B cell (primary cell): ENCODE measurements around the gene PDZD8.

Source experiments
- EZH2 ChIP-seq: IDR thresholded peaks from 2 replicates; pipeline ENCODE4 v1.6.1; 2012; ENCODE audit warnings: borderline replicate concordance, low read depth, mild to moderate bottlenecking, moderate library complexity, low read length; ENCODE audit not compliant: insufficient read depth, poor library complexity, severe bottlenecking
- TF ChIP-seq, protein P1 (sequence below): fragments of 200-600 bp; IDR thresholded peaks from one replicate; pipeline ENCODE4 v1.8.0; 2022; ENCODE audit warnings: antibody characterized with exemption, mild to moderate bottlenecking

DNA sequence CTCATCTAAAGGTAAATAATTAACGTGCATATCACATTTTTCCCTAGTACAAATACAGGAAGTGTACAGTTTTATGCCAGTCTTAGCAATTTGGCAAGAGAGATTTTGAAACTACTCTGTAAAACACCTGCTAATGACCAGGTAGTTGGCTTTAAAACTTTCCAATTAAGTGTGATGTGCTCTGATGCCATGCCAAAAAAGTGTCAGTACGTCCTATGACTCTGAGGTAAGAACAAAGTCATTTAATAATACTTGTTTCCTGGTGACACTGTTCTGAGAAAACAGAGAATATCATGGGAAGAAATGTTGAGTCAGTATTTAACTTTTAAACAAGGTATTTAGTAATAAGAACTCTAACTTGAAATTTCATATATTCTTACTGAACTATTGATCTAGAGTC is 9.6 kb downstream of the PDZD8 start:
- TF ChIP-seq, protein P1, sequence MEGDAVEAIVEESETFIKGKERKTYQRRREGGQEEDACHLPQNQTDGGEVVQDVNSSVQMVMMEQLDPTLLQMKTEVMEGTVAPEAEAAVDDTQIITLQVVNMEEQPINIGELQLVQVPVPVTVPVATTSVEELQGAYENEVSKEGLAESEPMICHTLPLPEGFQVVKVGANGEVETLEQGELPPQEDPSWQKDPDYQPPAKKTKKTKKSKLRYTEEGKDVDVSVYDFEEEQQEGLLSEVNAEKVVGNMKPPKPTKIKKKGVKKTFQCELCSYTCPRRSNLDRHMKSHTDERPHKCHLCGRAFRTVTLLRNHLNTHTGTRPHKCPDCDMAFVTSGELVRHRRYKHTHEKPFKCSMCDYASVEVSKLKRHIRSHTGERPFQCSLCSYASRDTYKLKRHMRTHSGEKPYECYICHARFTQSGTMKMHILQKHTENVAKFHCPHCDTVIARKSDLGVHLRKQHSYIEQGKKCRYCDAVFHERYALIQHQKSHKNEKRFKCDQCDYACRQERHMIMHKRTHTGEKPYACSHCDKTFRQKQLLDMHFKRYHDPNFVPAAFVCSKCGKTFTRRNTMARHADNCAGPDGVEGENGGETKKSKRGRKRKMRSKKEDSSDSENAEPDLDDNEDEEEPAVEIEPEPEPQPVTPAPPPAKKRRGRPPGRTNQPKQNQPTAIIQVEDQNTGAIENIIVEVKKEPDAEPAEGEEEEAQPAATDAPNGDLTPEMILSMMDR, result no peak
- TF ChIP-seq EZH2, result no peak
